Measurements from ENCODE around the gene MAST2.

MAST2 gene

GRCh38 chr1:45803299-45803780, at the start of gene MAST2:
Gene MAST2, plus strand, starts transcription at chr1:45803612. Its CDS starts 284 bp downstream, at chr1:45803896.
- H3F3A ChIP-seq (ENCODE audit: insufficient read depth, low read length) = peaks cover 5% of the 10 kb centered on the region
- H3K4me1 ChIP-seq (ENCODE audit: low read length) = peaks cover 17% of the 10 kb centered on the region
- TF ChIP-seq CTCF (IDR thresholded peaks at IDR 0.05; ENCODE audit: low read length) = no peak
- TF ChIP-seq EZH2phosphoT487 (IDR thresholded peaks at IDR 0.05; ENCODE audit: low read length) = no peak
- TF ChIP-seq EZH2 (optimal IDR thresholded peaks at IDR 0.05; ENCODE audit: low read depth, low read length) = no peak
- peak within 1 kb of the TSS; percentile 90 for H3K4me2 ChIP-seq (ENCODE audit: low read depth, low read length)
- H3K27ac ChIP-seq (ENCODE audit: low read length) = peak within 1 kb of the TSS; percentile 58; the same call in 1 of the 2 replicates
- peak within 1 kb of the TSS; percentile 65 for H3K4me3 ChIP-seq (ENCODE audit: low read length)
- H3K9me3 ChIP-seq (replicated peaks; ENCODE audit: insufficient read depth, low read length) = no peaks in the 10 kb centered on the region
- H3K9ac ChIP-seq (ENCODE audit: low read length) = peak within 1 kb of the TSS; percentile 53; the same call in 1 of the 2 replicates
- peak; percentile 94 for DNase-seq
- no peaks in the 10 kb centered on the region for H3K27me3 ChIP-seq (replicated peaks; ENCODE audit: insufficient read depth, low read length)
- H3K9me2 ChIP-seq (replicated peaks; ENCODE audit: insufficient read depth, low read length) = no peaks in the 10 kb centered on the region
- H2AFZ ChIP-seq (ENCODE audit: low read length) = peak within 1 kb of the TSS; percentile 94
- peaks cover 43% of the 10 kb centered on the region for H3K79me2 ChIP-seq (ENCODE audit: low read length)
- H3K36me3 ChIP-seq (replicated peaks; ENCODE audit: insufficient read depth, low read length) = no peaks in the 10 kb centered on the region
- no peaks in the 10 kb centered on the region for H4K20me1 ChIP-seq (ENCODE audit: insufficient read depth, low read length)

GRCh38 chr1:45755697-45756096, 47.7 kb upstream of the MAST2 start:
- H3K4me1 ChIP-seq (ENCODE audit: low read length) = peaks cover 11% of the 10 kb centered on the region
- H3K27me3 ChIP-seq (replicated peaks; ENCODE audit: insufficient read depth, low read length) = no peaks in the 10 kb centered on the region

GRCh38 chr1:45762291-45762690, 41.1 kb upstream of the MAST2 start:
- TF ChIP-seq EZH2 (optimal IDR thresholded peaks at IDR 0.05; ENCODE audit: low read depth, low read length) (no peak), CTCF (IDR thresholded peaks at IDR 0.05; ENCODE audit: low read length) (no peak), EZH2phosphoT487 (IDR thresholded peaks at IDR 0.05; ENCODE audit: low read length) (no peak)
- Histone ChIP-seq H3K4me1 (ENCODE audit: low read length) (no peaks in the 10 kb centered on the region), H4K20me1 (ENCODE audit: insufficient read depth, low read length) (no peaks in the 10 kb centered on the region), H3K4me3 (ENCODE audit: low read length) (no peak overlapping the region), H3K27ac (ENCODE audit: low read length) (no peak overlapping the region), H3K27me3 (replicated peaks; ENCODE audit: insufficient read depth, low read length) (no peaks in the 10 kb centered on the region), H3K79me2 (ENCODE audit: low read length) (no peaks in the 10 kb centered on the region), H3F3A (ENCODE audit: insufficient read depth, low read length) (no peaks in the 10 kb centered on the region), H3K9me2 (replicated peaks; ENCODE audit: insufficient read depth, low read length) (no peaks in the 10 kb centered on the region), H2AFZ (ENCODE audit: low read length) (no peak overlapping the region), H3K9ac (ENCODE audit: low read length) (no peak overlapping the region), H3K9me3 (replicated peaks; ENCODE audit: insufficient read depth, low read length) (no peaks in the 10 kb centered on the region), H3K4me2 (ENCODE audit: low read depth, low read length) (no peak overlapping the region), H3K36me3 (replicated peaks; ENCODE audit: insufficient read depth, low read length) (no peaks in the 10 kb centered on the region)
- DNase-seq = no peak

More at GRCh38 chr1:45755697-45756096, 47.7 kb upstream of the MAST2 start:
- Histone ChIP-seq H3F3A (ENCODE audit: insufficient read depth, low read length) (peaks cover 9% of the 10 kb centered on the region), H3K9ac (ENCODE audit: low read length) (no peak overlapping the region), H3K4me3 (ENCODE audit: low read length) (no peak overlapping the region), H3K9me2 (replicated peaks; ENCODE audit: insufficient read depth, low read length) (no peaks in the 10 kb centered on the region), H3K36me3 (replicated peaks; ENCODE audit: insufficient read depth, low read length) (no peaks in the 10 kb centered on the region), H3K9me3 (replicated peaks; ENCODE audit: insufficient read depth, low read length) (no peaks in the 10 kb centered on the region), H3K27ac (ENCODE audit: low read length) (no peak overlapping the region), H3K79me2 (ENCODE audit: low read length) (no peaks in the 10 kb centered on the region), H3K4me2 (ENCODE audit: low read depth, low read length) (no peak overlapping the region), H2AFZ (ENCODE audit: low read length) (no peak overlapping the region), H4K20me1 (ENCODE audit: insufficient read depth, low read length) (no peaks in the 10 kb centered on the region)
- TF ChIP-seq CTCF (IDR thresholded peaks at IDR 0.05; ENCODE audit: low read length) (no peak), EZH2phosphoT487 (IDR thresholded peaks at IDR 0.05; ENCODE audit: low read length) (no peak)
- no peak for DNase-seq
